ENCODE data around the gene FGR. TPM values are rescaled to one million over a fixed set of nuclear protein-coding genes. Genes with fewer than 3 reads are reported as not detected.

FGR gene
- total RNA-seq, 4 donors from 2014 or later: 4.3 to 9.8 (median 5.2) TPM

DNA sequence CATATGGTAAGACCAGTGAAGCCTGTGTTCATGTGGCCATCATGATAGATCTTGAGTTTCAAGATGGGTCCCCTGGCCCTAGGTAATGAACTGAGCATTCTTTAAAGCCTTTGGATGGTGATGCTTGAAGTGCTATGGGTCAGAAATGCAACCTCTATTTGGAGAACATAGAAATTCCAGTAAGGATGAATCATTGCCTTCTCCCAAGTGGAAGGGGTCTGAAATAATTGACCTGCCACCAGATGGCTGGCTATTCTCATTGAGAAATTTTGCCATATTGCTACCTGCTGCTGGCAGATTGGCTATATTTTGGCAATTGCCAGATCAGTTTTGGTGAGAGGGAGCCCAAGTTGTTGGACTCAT lies 37.7 kb upstream of the FGR start:
- intact Hi-C loops (cut with DNase I; ENCODE audit: low total_unique reads): no loop called here
- no peak for DNase-seq (ENCODE audit: low spot score in 2 of 2)
- TF ChIP-seq, protein P1, sequence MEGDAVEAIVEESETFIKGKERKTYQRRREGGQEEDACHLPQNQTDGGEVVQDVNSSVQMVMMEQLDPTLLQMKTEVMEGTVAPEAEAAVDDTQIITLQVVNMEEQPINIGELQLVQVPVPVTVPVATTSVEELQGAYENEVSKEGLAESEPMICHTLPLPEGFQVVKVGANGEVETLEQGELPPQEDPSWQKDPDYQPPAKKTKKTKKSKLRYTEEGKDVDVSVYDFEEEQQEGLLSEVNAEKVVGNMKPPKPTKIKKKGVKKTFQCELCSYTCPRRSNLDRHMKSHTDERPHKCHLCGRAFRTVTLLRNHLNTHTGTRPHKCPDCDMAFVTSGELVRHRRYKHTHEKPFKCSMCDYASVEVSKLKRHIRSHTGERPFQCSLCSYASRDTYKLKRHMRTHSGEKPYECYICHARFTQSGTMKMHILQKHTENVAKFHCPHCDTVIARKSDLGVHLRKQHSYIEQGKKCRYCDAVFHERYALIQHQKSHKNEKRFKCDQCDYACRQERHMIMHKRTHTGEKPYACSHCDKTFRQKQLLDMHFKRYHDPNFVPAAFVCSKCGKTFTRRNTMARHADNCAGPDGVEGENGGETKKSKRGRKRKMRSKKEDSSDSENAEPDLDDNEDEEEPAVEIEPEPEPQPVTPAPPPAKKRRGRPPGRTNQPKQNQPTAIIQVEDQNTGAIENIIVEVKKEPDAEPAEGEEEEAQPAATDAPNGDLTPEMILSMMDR (IDR thresholded peaks at IDR 0.05): no peak
- no peak for TF ChIP-seq POLR2A (IDR thresholded peaks at IDR 0.05)
- no peak overlapping the region for H3K4me3 ChIP-seq (ENCODE audit: low read depth, poor library complexity, severe bottlenecking)

DNA sequence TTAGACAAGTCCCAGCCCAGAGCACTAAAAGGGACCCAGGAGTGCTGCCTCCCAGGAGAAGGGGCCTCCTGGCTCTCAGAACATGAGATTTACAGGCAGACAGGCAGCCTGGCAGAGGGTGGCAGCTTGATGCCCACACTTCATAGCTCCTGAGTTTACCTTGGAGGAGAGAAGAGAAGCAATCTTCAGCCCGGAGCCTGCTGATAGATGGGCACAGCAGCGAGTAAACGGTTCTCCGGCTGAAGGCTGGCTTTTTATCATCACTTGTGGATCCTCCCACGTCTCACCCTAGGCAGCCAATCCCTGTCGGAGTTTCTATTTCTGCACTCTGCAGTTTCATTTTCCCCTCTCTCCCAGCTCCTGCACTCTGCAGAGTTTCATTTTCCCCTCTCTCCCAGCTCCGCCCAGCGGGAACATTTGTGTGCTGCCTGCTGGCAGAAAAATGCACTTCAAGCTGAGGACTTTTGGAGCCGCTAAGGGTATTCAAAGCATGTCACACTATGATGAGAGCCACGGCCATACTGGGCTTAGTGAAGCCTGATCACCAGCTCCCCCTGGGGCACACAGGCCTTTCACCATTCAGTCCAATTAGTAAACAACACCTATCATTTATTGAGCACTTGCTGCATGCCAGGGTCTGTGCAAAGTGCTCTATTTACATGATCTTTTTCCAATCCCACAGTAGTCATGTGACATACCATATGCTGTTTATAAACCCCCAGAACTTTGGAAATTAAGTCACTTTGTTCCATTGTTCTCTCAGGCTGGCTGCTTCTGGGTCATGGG lies 37.2 kb upstream of the FGR start, which contains the start of gene IFI6:
Gene IFI6, minus strand, starts transcription at position 229 of the 786 bp plus-strand sequence. CDS start 2,878 bp downstream, outside the sequence.
- 0 to 1% methylated on average over 10 of the region's 10 CpGs for WGBS, 2 donors
- H3K4me3 ChIP-seq (ENCODE audit: low read depth, poor library complexity, severe bottlenecking): no peak within 1 kb of the TSS
- TF ChIP-seq, protein P1 (IDR thresholded peaks at IDR 0.05): no peak
- no peak for TF ChIP-seq POLR2A (IDR thresholded peaks at IDR 0.05)
- DNase-seq (ENCODE audit: low spot score in 2 of 2): peak; percentile 86 to 95
- intact Hi-C loops (cut with DNase I; ENCODE audit: low total_unique reads): no loop called here

DNA sequence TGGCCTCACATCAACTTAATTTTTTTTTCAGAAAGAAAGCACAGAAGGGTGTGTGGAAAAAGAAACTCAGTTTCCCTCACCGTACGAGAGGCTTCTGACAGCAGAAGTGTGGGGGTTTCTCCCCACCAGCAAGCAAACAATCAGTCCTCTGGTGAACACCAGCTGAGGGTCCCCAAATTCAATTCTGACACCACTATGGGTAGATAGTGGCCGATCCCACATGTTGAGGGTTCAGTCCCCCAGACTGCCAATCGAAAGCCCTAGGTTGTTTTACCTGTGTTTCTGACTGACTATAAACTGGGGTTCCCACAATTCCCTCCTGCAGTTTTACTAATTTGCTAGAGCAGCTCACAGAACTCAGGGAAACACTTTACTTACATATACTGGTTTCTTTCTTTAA lies 34.9 kb upstream of the FGR start:
- TF ChIP-seq POLR2A (IDR thresholded peaks at IDR 0.05): no peak
- TF ChIP-seq, protein P1 (IDR thresholded peaks at IDR 0.05): no peak

DNA sequence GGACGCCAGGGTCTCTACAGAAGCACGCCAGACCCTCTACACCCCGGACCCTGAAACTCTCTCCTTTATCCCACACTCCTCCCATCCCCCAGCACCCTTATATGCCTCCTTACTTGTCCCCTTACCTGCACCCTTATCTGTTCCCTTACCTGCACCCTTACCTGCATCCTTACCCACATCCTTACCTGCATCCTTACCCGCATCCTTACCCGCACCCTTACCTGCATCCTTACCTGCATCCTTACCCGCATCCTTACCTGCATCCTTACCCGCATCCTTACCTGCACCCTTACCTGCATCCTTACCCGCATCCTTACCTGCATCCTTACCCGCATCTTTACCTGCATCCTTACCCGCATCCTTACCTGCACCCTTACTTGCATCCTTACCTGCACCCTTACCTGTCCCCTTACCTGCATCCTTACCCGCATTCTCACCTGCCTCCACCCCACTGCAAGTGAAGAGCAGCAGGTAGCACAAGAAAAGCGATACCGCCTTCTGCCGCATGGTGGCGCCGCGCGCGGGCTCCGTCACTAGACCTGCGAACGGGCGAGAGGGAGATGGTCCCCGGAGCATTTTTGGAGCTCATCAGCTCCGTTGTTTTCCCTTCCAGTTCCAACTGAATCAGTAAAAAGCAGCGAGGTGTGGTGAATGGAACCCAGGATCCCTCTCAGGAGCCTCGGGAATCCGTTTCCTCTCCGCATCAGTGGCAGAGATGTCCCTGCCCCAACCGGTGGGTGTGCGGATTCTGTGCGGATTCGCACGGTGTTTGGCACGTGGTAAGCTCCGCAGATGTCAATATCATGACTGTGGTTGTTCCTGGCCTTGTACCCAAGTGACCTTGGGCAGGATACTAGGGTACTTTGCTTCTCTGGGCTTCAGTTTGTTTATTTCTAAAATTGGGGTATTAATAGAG lies 34.1 kb upstream of the FGR start:
- peak overlapping the region; percentile 10 for H3K4me3 ChIP-seq (ENCODE audit: low read depth, poor library complexity, severe bottlenecking)
- 13 to 15% methylated on average over 36 of the region's 36 CpGs for WGBS, 2 donors
- intact Hi-C loops (cut with DNase I; ENCODE audit: low total_unique reads): loop anchor here (10.0 kb wide), 2 partner anchors 264 to 364 kb away; no protein-coding TSS in a partner anchor
- TF ChIP-seq, protein P1 (IDR thresholded peaks at IDR 0.05): peak in 1 of 3 donors; percentile 60
- TF ChIP-seq POLR2A (IDR thresholded peaks at IDR 0.05): no peak
- peak in 1 of 2 donors; percentile 96 for DNase-seq (ENCODE audit: low spot score in 2 of 2)

More for the DNA sequence above, 34.9 kb upstream of the FGR start:
- intact Hi-C loops (cut with DNase I; ENCODE audit: low total_unique reads): loop anchor here (10.0 kb wide), 2 partner anchors 265 to 365 kb away; no protein-coding TSS in a partner anchor
- WGBS, 2 donors: 82 to 87% methylated on average over 4 of the region's 4 CpGs
- DNase-seq (ENCODE audit: low spot score in 2 of 2): no peak
- no peak overlapping the region for H3K4me3 ChIP-seq (ENCODE audit: low read depth, poor library complexity, severe bottlenecking)

DNA sequence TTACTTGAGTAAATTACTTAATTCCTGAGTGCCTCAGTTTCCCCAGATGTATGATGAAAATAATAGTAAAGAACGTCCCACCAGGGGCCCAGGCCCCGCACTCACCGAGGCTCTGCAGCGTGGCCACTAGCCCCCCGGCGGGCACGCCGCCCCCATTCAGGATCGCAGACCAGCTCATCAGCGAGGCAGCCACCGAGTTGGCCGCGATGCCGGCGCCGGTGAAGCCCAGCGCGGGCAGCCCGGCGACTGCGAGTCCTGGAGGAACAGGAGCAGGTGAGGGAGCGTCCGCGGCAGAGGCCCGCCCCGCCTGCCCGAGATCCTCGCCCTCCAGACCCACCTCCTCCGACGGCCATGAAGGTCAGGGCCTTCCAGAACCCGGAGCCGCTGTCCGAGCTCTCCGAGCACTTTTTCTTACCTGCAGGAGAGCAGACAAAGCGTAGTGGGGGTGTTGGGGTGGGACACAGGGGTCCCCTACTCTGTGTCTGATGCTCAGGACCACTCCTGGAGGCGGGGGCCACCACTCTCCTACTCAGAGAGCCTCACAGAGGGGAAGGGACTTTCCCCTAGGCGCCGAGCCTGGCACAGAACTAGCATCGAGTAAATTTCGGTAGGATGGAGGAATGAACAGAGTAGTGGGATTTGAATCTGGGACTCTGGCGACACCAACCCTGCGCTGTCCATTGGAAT lies 33.3 kb upstream of the FGR start:
- intact Hi-C loops (cut with DNase I; ENCODE audit: low total_unique reads): loop anchor here (10.0 kb wide), 2 partner anchors 263 to 363 kb away; no protein-coding TSS in a partner anchor
- DNase-seq (ENCODE audit: low spot score in 2 of 2): peak in 1 of 2 donors; percentile 82
- 83 to 85% methylated on average over 42 of the region's 42 CpGs for WGBS, 2 donors
- H3K4me3 ChIP-seq (ENCODE audit: low read depth, poor library complexity, severe bottlenecking): no peak overlapping the region
- no peak for TF ChIP-seq POLR2A (IDR thresholded peaks at IDR 0.05)
- TF ChIP-seq, protein P1 (IDR thresholded peaks at IDR 0.05): no peak

Data from lower leg skin (tissue), 4 donors.